ENCODE measurements around the gene GHRHR.

GHRHR gene

DNA sequence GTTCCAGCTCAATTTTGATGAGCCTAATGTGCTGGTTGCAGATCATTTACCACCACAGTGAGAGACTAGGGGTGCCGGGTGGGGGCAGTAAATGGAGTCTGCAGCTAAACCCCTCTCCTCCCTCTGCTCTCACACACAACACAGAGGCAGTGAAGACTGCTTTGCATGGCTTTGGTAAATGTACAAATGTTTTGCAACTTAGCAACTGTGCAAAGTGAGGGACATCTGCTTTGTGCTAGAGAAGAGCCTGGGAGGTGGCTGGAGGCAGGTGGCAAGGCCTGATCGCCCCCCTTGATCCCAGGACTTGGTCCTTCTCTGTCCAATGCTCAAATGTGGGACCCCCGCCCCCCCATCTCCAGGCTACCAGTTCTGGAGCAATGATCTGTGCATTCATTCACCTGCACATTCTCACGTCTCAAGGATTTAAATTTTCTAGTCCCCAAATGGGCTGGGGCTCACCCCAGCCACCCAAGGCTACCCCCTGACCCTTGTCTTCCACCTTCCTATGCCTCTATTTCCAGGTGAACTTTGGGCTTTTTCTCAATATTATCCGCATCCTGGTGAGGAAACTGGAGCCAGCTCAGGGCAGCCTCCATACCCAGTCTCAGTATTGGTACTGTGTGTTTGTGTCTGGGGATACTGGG, 11.6 kb downstream of the GHRHR start:
- no peak for DNase-seq (ENCODE audit: low read depth)
- no peak overlapping the region for H3K4me3 ChIP-seq (ENCODE audit: low read depth, low read length)
- TF ChIP-seq CTCF (IDR thresholded peaks at IDR 0.05; ENCODE audit: insufficient read depth, low read depth, low read length, missing control alignments) = no peak

- H3K4me3 ChIP-seq (ENCODE audit: low read depth, low read length) = no peak overlapping the region
- no peak for DNase-seq (ENCODE audit: low read depth)
- no peak for TF ChIP-seq CTCF (IDR thresholded peaks at IDR 0.05; ENCODE audit: insufficient read depth, low read depth, low read length, missing control alignments)
Observed at GRCh38 chr7:30976381-30976780, 12.6 kb downstream of the GHRHR start.

- TF ChIP-seq CTCF (IDR thresholded peaks at IDR 0.05; ENCODE audit: insufficient read depth, low read depth, low read length, missing control alignments) = no peak
- no peak for DNase-seq (ENCODE audit: low read depth)
- H3K4me3 ChIP-seq (ENCODE audit: low read depth, low read length) = no peak overlapping the region
Observed at GRCh38 chr7:30977222-30977621, 13.5 kb downstream of the GHRHR start.

GRCh38 chr7:30977896-30978564, 14.3 kb downstream of the GHRHR start:
- TF ChIP-seq CTCF (IDR thresholded peaks at IDR 0.05; ENCODE audit: insufficient read depth, low read depth, low read length, missing control alignments) = peak; percentile 48
- no peak overlapping the region for H3K4me3 ChIP-seq (ENCODE audit: low read depth, low read length)
- DNase-seq (ENCODE audit: low read depth) = peak; percentile 44

DNA sequence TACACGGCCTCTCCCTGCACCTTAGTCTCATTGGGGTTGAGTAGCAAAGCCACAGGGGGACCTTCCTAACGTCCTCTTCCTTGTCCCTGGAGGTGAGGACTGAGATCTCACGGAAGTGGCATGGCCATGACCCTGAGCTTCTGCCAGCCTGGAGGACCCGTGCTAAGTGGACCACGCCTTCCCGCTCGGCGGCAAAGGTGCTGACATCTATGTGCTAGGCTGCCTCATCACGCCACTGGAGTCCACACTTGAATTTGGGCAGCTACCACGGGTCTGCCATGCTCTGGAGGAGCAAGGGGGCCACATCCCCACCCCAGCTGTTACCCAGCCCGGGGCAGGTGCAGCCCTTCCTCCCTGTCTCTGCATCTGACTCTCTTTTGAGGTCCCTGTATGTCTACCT, 15.3 kb downstream of the GHRHR start:
- no peak for TF ChIP-seq CTCF (IDR thresholded peaks at IDR 0.05; ENCODE audit: insufficient read depth, low read depth, low read length, missing control alignments)
- H3K4me3 ChIP-seq (ENCODE audit: low read depth, low read length) = no peak overlapping the region
- no peak for DNase-seq (ENCODE audit: low read depth)

DNA sequence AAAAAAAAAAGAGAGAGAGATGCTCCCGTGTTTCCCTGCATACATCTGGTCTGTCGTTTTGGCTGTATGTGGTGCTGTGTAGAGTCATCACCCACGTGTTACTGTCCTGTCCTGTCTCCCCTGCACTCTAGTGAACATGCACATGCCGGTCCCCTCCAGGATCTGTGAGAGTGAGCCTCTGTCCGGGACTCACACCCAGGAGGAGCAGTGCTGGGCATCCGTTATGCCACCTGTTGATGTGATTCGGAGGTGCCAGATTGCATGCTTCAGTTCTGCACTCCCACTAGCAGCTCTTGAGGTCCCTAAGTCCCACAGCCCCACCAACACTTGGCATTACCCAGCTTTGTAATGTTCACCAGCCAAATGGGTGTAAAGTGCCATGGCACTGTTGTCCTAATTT, 16.4 kb downstream of the GHRHR start:
- no peak for TF ChIP-seq CTCF (IDR thresholded peaks at IDR 0.05; ENCODE audit: insufficient read depth, low read depth, low read length, missing control alignments)
- no peak overlapping the region for H3K4me3 ChIP-seq (ENCODE audit: low read depth, low read length)

GRCh38 chr7:30980751-30981150, 17.0 kb downstream of the GHRHR start:
- no peak for DNase-seq (ENCODE audit: low read depth)
- H3K4me3 ChIP-seq (ENCODE audit: low read depth, low read length) = no peak overlapping the region
- no peak for TF ChIP-seq CTCF (IDR thresholded peaks at IDR 0.05; ENCODE audit: insufficient read depth, low read depth, low read length, missing control alignments)

More for the DNA sequence above, 16.4 kb downstream of the GHRHR start:
- DNase-seq (ENCODE audit: low read depth) = no peak
